Measurements from ENCODE around the gene GLOD4.
A peak's percentile ranks its signal among the peaks of the same experiment; 100 is the strongest.
"Not testable (repeated sequence)": the region's sequence is repeated elsewhere in the genome, so short reads cannot be mapped to it uniquely, and the experiment has no call there.

The GLOD4 gene

GRCh38 chr17:802481-802880, 20.4 kb upstream of the GLOD4 start:
- DNase-seq, result no peak

GRCh38 chr17:801660-802059, 19.6 kb upstream of the GLOD4 start:
- DNase-seq, result no peak

- no peak for DNase-seq
These were observed 18.6 kb upstream of the GLOD4 start for GRCh38 chr17:800446-801242.

DNA sequence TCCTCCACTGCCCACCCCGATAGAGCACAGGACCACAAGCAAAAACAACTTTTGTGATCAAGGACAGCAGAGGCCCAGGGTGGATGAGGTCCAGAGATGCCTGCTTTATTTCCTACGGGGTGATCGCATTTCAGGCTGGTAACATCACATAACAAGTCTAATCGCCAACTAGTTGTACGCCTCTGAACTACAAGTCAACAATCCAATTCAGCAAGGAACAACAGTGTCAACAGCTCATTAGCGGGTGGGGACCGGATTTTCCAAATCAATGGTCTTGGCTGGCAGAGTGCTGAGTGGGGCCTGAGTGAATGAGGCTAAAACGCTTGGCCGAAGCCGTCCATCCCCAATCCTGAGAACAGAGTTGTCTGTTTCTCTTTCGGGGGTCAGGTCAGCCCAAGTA, 17.2 kb upstream of the GLOD4 start:
- no peak for DNase-seq

- DNase-seq, result no peak
These were observed 16.2 kb upstream of the GLOD4 start for GRCh38 chr17:798246-798645.

DNA sequence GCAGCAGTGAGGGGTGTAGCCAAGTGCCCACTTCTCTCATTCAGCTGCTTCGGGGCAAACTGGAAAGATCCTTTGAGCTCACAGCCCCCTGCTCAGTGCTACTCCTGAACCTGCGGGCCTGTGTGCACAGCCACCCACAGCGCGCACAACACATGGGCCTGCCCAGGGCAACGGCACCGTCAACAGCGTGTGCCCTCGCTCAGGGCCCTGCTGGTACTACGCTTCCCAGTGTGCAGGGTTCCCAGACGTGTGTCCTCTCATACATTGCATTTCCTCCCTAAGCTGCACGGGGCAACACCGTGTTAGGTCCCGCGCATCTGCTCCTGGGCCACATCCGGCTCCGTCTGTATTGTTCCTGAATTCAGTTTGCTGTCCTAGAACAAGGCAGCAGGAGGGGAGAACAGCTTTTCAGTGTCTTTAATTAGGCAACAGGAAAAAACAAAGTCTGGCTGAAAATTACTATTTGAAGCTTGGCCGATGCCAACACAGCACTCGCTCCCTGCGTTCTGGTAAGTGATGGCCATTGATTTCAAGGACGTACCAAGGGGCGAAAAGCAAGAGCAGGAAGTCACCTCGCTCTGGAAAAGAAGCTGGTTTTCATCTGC, 15.3 kb upstream of the GLOD4 start:
- no peak for DNase-seq

DNA sequence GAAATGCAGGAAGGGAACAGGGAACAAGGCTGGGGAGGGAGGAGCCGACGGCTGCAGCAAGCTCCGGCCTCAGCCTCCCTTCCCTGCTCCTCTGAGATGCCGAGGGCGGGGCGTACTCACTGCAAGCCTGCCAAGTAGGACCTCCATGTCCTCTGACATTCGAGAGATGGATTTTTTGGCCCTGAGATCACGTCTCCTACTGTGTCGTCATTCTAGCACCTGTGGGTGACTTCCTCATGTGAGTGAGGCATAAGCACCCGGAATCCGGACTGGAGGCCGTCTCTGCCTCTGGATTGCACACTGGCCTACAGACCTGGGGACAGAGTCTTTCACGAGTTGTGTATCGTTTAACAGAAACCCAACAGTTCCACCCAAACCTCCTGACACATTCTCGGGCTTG, 14.5 kb upstream of the GLOD4 start:
- no peak for DNase-seq

DNA sequence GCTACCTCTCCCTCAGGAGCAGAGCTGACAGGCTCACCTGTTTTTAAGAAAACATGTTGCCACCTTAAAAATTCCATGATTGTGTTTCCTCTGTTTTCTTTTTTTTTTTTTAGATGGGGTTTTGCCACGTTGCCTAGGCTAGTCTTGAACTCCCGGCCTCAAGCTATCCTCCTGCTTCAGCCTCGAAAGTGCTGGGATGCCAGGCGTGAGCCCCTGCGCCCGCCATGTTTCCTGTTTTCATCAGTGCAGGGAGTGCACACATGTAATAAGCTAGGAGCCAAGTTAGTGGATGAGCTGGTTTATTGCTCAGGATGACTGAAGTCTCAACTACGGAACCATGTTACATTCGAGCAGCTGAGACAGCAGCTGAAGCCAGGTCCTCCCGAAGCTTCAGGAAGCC, 13.6 kb upstream of the GLOD4 start:
- no peak for DNase-seq

GRCh38 chr17:795276-795675, 13.2 kb upstream of the GLOD4 start:
- no peak for DNase-seq

DNA sequence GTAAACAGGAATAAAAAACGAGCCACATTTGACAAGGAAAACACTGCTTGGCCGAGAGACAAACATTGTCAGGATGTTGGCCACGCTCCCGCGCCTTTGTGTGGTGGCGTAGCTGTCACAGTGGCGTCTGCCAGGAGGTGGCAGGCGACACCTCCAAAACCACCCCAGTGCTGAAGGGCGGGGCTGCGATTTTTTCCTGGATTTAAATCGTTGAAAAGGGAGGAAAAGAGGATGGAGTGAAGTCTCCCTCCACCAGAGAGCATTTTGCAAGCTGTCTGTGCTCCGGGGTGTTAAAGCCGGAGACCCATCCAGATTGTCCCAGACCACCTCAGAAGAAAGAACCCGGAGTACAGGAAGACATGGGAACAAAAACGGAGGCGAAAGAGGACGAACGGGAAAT, 12.8 kb upstream of the GLOD4 start:
- peak; percentile 49 to 58 for DNase-seq

DNA sequence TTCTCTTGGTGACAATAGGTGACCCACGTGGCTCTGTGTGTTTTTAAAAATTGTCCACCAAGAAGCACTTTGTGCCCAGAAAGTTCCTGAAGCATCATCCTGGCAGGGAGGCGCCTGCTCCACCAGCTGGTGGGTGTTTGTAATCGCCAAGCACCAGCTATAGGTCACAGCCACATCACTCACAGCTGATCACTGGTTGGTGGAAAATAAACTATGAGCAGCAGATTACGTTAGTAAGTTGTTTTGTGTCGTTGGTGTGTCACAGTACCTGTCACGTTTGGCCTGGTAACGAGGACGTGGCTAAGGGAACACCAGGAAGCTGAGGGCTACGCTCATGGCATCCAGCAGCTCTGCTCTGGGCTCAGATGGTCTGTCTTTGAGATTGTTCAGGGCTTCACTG, 10.2 kb upstream of the GLOD4 start:
- no peak for DNase-seq

DNA sequence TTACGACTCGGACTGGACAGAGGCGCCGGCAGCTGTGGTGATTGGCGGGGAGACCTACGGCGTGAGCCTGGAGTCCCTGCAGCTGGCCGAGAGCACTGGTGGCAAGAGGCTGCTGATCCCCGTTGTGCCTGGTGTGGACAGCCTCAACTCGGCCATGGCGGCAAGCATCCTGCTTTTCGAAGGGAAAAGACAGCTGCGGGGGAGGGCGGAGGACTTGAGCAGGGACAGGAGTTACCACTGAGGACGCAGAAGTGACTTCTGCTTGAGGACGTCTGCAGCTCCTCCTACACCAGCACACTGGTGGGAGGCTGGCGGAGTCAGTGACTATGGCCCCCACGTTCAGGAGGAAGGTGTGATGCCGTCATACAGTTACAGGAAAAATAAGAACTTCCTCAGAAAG, 9.7 kb upstream of the GLOD4 start:
- DNase-seq, result no peak

GRCh38 chr17:790874-791247, 8.8 kb upstream of the GLOD4 start:
- not testable (repeated sequence) for DNase-seq

- not testable (repeated sequence) for DNase-seq
These were observed 8.1 kb upstream of the GLOD4 start for GRCh38 chr17:789931-790873.

DNA sequence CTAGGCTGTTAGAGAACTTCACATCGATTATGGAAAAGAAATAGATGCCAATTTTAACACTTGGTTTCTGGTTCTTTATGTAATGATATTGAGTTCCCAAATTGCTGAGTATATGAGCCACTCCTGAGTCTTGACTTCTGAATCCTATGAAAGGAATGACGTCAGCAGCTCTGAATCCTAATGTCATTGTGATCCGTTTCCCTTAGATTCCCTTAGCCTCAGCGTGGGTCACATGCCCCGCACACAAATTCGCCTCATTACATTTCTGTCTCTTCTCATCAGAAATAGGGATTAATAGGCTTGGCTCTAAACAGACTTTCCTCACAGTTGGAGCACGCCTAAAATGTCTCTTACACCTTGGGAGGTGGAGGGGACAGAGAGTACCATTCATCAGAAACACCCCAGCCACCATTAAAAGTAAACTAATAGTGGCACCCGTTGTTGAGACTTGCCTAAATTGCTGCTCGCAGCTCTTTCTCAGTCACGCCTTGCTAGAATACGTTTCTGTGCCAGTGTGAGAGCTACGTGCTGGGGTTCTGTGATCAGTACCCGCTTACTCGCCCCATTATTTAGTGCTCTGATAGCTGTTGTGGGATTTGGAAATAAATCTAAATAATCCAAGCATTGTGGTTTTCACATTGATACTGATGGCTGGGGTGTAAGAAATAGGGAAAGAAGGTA, 7.2 kb upstream of the GLOD4 start:
- no peak for DNase-seq

- no peak for DNase-seq
These were observed 6.5 kb upstream of the GLOD4 start for GRCh38 chr17:788551-788950.

DNA sequence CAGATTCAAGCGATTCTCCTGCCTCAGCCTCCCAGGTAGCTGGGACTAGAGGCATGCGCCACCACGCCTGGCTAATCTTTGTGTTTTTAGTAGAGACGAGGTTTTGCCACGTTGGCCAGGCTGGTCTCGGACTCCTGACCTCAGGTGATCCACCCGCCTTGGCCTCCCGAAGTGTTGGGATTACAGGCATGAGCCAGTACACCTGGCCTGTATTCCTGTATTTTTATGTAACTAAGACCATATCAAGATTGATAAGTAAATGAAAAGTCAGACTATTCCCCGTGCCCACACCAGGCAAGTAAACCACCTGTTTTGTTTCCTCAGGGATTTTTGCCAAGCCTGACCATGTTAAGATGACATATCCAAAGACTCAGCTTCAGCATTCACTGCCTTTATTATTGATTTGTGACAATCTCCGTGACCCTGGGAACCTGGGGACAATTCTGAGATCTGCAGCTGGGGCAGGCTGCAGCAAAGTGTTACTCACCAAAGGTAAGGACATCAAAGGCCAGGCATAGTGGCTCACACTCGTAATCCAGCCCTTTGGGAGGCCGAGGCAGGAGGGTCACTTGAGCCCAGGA, 5.7 kb upstream of the GLOD4 start:
- DNase-seq, result no peak

GRCh38 chr17:785901-786300, 3.8 kb upstream of the GLOD4 start:
- DNase-seq, result not testable (repeated sequence)

DNA sequence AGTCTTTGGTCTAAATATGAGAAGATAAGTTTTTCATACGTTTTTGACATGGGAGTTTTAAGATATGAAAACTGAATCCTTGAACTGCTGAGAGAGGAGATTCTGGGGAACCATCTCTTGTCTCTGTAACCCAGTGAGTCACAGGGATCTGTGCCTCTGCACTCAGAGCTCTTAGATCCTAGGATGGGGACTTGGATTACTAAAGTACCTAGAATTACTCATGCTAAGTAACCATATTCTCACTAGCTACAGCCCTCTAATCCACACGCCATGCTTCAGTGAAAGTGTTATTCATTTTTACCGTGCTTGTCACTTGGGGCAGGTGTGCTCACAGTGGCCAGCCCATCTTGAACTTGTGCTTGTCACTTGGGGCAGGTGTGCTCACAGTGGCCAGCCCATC, 2.1 kb upstream of the GLOD4 start:
- peak; percentile 10 to 14 for DNase-seq

DNA sequence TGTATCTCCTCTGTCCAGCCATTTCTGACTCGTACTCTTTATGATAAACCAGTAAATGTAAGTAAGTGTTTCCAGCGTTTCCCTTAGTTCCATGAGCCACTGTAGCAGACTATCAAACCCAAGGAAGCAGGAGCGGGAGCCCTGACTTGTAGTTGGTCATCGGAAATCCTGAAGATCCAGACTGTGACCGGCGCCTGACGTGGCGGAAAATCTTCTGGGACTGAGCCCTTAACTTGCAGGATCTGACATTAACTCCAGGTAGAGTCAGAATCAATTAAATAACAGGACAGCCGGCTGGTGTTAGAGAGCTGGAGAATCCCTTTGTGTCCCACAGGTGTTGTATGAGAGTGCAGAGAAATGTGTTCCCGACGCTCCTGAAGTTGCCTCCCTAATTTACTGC, 4.0 kb downstream of the GLOD4 start:
- DNase-seq, result no peak

DNA sequence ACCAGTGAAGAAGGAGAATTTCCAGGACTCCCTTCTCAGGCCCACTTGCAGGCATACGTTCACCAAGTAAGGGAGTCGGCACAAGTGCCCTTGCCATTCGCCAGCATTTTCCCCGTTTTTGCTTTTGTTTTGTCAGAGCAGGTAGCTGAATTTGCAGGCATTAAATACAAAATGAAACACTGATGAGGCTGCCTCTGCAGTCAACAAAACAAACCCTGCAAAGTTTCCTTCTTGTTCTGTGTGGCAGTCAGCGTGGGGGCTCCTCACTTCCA, 7.8 kb downstream of the GLOD4 start:
- DNase-seq, result no peak

DNA sequence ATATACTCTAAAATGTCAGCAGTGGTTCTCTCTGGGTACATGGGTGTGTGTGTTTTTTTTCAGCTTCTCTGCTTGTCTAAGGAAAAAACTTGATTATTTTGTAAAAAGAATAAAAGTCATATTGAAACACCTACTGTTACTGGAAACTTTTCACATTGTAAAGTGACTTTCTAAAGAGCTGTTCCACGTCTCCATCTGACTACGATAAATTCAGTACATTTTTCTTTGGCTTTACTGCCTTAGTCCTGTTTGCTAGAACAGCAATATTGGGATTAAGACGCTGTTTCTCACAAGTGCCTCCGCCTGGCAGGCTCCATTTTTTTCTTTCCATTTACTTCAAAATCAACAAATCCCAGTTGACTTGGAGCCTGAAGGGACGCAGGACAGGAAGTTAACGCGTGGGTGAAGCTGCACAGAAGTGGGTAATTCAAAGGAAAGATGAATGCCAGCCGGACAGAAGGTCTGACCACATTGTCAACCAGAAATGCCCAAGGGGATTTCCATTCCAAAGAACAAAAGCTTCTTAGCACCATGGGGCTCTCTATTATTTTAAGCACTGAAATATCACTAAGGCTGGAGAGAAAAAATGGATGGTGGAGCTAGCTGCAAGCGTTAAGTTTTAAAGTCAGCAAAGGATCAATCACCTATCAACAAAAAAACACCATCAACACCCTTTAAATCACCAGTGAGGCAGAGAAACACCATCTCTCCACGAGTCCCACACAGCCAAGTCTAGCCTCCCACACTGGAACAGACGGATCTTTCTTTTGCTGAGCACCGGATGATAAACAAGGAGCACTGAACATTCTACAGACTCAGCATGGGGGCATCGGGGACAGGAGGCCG, 8.4 kb downstream of the GLOD4 start:
- peak; percentile 18 to 34 for DNase-seq
